A549 (cell line): ENCODE data around the gene RPS6KB2.
"Not testable (repeated sequence)": the region's sequence is repeated elsewhere in the genome, so short reads cannot be mapped to it uniquely, and the experiment has no call there.

Source experiments
- BCL3 ChIP-seq: fragments of >200 bp; sonication (Bioruptor Twin); formaldehyde crosslinking; IDR thresholded peaks from 3 replicates; pipeline ENCODE4 v1.6.1; 2016
- CBX2 ChIP-seq: fragments of 200-600 bp; sonication (generic); IDR thresholded peaks from 2 replicates; pipeline ENCODE4 v1.6.1; 2016; ENCODE audit warnings: low read depth, mild to moderate bottlenecking, borderline replicate concordance
- CTCF ChIP-seq: fragments of >200 bp; sonication (Bioruptor Twin); formaldehyde crosslinking; IDR thresholded peaks from 3 replicates; pipeline ENCODE4 v1.5.1; 2016
- EHMT2 ChIP-seq: fragments of 200-600 bp; sonication (generic); IDR thresholded peaks from 2 replicates; pipeline ENCODE4 v1.6.1; 2016; ENCODE audit warnings: antibody characterized with exemption, low read depth, mild to moderate bottlenecking, moderate library complexity
- RAD21 ChIP-seq, 2 experiments: fragments of >200 bp in 1 of 2; sonication (Bioruptor Twin) in 1 of 2; formaldehyde crosslinking in 1 of 2; IDR thresholded peaks in 1 of 2; conservative IDR thresholded peaks in 1 of 2; 2 replicates in 1 of 2; 3 replicates in 1 of 2; pipeline ENCODE4 v1.6.1; 2012 to 2018; ENCODE audit warnings: inconsistent platforms in 1 of 2
- RCOR1 ChIP-seq: fragments of 150-350 bp; IDR thresholded peaks from 2 replicates; pipeline ENCODE4 v1.6.1; 2014; ENCODE audit warnings: antibody characterized with exemption, low read length, low read depth
- REST ChIP-seq: fragments of 200-600 bp; sonication (generic); IDR thresholded peaks from 2 replicates; pipeline ENCODE4 v1.6.1; 2016; ENCODE audit warnings: antibody characterized with exemption, mild to moderate bottlenecking, moderate library complexity

- not testable (repeated sequence) for TF ChIP-seq CTCF; BCL3; RAD21 (conservative IDR thresholded peaks at IDR 0.05 in 1 of 2, IDR thresholded peaks at IDR 0.05 in 1 of 2); CBX2; EHMT2; RCOR1; REST
These were observed 48.4 kb downstream of the RPS6KB2 start for GRCh38 chr11:67476692-67477091.
